SK-N-DZ (cell line): ENCODE results near the gene RNF157.
"Not testable (repeated sequence)": the region's sequence is repeated elsewhere in the genome, so short reads cannot be mapped to it uniquely, and the experiment has no call there.

Source experiments
- DNase-seq: peaks from one replicate; pipeline ENCODE4 v3.0.0-alpha.2; 2015; ENCODE audit warnings: low spot score

Gene RNF157

DNA sequence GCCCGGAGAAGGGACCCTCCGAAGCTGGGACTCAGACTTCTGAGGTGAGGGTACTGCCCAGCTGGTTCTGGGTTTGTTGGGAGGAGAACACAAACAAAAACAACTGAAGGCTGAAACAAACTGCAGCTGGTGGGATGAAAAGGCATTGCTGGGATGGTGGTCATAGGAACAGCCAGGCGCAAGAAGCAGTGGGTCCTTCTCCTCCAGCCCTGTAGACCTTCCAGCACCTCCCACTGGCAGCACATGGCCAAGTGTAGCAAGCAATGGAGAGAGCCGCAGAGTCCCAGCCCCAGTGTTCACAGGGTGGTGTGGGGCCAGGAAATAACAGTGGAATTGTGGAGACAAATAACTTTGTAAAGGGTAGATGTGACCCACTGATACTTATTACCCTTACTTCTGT is 50.6 kb downstream of the RNF157 start:
- no peak for DNase-seq

DNA sequence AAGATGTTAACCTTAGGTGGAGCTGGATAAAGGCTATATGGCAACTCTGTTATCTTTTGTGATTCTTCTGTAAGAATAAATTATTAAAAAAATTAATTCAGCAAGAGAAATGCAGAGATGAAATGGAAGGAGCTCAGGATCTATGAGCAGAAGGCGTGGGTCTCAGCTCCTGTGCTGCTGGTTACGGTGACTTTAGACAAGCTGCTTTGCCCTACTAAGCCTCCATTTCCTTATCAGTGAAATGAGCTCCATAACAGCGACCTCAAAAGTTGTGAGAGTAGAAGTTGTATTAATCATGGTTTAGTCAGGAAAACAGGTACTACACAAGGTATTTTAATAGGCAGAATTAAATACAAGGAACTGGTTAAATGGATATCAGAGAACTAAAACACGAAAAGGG is 51.0 kb downstream of the RNF157 start:
- DNase-seq: no peak

DNA sequence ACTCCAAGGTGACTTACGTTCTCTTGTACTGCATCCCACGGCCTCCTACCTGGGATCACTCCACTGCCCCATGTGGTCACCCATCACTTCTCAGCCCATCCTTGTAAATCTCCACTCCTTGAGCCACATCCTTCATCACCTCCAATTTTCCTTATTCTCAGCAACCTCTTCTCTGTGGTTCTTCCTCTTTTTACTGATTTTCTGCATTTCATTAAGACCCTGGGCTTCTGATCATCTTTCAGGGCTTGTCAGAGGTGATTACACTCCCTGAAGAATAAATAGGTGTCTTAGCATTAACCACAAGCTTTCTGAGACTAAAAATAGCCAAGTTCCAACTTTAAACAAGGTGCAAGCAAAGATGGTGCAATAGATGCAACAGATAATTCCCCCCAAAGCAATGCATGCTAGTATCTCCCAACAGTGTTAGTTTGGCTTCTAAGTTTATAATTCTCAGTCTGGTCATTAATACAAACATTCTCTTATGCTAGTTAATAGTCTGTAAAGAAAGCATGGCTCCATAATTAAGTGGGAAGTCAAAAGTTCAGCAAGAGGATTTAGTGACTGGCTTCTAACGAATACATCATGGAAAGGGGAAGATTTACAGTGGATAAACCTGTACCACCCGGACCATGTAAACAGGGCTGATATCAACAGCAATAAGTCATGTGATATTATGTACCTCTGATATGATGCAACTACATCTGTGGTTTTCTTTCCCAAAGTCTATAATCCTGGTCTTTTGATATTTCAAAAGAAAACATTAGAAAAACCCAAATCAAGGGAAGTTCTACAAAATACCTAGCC is 51.9 kb downstream of the RNF157 start:
- DNase-seq: no peak

DNA sequence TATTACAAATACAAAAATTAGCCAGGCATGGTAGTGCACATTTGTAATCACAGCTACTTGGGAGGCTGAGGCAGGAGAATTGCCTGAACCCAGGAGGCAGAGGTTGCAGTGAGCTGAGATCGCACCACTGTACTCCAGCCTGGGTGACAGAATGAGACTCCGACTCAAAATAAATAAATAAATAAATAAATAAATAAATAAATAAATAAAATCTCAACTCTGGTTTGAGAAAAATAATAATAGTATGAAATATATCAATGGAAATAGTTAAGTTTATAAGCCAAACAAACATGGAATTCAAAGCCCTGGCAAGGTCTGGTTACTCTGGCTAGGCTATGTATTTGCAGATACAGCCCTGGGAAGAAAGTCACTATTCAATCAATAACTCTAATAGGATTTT is 53.5 kb downstream of the RNF157 start:
- DNase-seq: not testable (repeated sequence)

DNA sequence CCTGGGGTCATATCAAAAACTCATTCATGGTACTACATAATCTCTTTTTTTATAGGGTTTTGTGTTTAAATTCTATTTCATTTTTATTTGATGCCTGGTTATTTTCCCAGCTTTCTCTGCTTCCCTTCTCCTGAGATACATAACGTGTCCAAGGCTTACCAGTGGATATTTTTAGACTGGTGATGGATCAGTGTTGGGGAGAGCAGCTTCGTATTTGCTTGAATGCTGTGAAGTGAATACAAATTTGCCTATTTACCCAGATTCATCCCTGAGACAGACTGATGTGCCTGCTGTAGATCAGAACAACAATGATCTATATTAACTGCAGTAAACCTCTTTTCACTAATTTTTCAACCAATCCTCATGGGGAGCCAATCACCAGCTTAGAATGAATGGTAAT is 56.0 kb downstream of the RNF157 start:
- DNase-seq: no peak

DNA sequence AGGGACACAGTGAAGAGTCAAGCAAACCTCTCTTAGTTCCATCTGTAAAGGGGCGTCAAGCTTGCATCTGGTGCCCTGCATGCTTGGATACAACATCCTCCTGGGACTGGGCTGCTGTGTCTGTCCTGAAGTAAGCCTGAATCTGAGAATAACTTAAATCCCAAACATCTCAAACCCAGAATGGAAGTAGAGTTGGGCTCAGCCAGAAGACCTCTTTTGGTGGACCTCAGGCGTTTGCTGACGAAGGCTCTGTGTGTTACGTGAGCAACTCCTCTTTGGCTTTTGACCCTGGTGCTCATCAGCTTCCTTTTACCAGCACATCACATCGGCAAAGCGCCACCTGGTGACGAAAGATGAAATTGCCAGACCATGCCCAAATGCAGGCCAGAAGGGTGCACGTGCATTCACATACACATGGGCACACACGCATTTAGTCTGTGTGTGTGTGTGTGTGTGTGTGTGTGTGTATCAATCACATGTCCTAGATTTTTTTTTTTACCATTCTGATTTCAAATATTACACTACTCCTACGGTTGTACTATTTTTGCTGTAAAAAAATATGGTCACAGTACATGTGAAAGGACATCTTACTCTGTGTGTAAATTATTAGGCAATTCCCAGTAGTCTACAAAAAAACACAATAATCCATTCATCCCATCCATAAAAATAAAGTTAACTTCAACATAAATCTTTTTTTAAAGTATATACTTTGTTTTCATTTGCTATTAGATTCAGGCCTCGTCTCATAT is 58.1 kb downstream of the RNF157 start:
- peak; percentile 88 for DNase-seq

DNA sequence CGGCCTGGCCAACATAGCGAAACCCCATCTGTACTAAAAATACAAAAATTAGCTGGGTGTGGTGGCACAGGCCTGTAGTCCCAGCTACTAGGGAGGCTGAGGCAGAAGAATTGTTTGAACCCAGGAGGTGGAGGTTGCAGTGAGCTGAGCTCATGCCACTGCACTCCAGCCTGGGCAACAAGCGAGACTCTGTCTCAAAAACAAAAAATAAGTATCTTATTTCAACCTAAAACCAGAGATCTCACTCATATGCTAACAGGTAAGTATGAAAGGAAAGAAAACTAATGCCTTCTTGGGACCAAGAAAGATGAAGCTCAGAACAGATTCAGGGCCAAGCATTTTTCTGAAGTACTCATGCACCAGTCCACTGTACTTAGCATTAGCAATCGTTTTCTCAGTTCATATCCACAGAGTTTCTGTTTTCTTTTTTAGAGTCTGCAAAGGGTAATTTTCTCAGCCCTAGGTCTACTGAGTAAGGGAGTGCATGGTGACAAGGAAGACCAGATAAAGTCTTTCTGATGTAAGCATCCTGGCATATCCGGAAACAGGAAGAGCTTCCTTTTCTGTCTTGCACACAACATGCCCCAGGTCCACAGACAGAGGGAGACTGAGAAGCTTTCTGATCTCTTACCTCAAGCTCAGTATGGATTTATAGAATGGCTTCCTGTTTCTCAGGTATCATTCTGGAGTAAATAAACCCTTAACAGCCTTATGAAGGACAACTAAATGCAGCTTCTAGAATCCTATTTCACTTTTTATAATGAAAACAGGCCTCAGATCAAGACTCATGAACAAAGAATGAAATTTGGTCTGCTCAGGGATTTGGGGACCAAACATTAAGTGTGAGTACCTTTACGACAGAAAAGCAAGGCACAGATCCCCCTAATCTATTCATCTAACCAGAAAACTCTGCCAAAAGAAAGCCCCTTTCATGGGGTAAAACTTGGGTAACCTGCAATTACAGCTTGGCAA is 60.5 kb downstream of the RNF157 start:
- no peak for DNase-seq

DNA sequence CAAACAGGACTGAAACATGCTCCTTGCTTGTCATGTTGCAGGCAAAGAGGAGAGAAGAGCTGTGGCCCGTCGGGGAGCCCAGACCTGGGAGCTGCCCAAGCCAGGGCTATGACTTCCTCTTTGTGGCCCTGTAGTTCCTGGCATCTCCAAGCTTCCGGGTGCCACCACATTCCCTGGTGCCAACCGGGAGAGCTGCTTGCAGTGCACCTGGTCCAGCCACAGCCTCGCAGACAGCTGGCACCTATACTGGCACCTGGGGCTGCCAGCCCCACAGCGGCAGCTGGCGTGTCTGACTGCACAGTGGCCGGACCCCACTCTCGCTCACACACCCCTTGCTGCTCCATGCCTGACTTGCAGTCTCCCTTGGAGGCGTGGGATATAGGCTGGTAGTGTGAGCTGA is 62.2 kb downstream of the RNF157 start:
- no peak for DNase-seq

DNA sequence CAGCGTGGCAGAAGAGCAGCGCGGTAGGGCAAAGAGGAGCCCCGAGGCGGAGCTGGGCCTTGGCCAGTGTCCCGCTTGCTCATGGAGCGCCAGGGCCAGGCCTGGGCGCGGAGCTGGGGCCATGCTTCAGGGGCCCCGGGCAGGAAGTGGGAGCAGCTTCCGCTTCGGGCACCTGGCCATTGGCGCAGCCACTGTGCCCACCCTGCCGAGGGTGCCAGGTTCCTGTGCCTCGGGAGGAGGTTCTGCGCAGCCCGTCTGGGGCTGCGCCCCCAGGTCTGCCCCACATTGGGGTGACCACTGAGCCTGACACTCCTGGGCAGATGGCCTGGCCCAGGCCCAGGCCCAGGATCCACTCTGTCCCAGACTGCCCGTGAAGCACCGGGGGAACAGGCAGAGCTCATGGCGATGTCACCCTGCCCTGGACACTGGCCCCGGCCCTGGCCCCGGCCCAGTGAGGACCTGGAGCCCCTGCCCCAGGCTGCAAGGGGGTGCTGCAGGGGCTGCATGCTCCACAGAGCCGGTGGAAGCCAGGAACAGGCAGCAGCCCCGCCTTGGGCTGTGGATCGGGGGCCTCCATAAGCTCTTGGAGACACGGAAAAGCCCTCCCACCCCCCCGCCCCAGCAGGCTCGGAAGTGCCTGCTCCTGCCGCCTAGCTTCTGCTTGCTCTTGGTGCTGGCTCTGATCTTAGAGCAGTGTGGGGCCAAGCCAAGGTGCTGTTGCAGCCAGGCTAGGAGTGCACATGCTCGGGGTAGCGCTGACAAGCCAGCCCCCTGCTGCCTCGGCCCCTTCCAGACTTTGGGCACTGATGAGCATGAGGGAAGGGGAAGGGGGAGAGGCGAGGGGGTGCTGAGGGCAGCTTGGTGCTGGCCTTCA is 63.4 kb downstream of the RNF157 start:
- DNase-seq: no peak

DNA sequence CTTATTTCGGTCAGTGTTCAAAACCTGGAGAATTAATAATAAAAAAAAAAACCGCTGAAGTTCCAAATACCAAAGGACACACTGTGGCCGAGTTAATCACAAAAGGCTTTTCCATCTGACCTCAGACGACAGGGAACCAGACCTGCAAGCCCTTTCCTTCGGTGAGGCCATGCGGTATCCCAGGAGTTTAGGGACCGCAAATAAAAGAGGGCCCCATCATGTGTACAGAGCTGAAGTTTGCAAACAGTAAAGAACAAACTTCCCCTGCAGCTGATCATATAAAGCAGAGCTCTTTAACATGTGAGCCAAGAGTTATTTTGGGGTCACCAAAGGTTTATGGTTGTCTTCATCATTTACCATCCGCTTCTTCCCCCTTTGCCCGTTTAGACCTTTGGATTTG is 66.3 kb downstream of the RNF157 start:
- DNase-seq: no peak

DNA sequence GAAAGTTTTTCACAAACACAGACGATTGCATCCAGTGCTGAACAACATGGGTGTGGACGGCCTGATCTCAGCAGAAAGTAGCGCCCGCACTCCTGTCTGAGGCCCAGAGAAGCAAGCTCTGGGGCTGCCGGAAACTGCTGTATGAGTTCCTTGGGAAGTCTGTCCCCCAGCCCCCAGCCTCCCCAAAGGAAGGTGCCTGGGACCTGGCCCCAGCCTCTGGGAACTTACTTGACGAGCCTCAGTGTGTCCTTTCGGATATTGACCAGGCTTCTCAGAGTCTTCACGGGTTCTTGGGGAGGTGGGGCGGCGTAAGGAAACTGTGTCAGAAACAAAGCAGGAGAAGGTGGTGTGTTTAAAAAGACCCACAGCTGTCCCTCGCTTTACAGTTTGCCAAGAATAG is 66.8 kb downstream of the RNF157 start:
- no peak for DNase-seq

DNA sequence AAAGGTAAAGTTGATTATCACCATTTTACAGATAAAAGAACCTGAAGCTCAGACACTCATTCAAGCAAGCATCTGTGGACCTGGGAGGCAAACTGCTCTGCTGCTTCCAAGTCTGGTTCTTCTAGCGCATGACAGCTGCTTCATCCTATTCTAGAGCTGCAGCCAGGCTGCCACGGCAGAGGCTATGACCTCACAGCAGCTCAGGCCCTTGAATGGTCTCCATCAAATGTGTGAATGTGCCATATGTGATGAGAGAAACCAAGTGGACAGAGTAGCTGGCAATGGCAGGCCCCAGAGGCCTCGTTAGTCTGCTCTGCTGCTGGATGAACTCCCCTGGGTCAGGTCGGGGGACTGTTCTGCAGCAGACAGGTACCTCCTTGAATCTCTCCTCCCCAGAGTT is 68.6 kb downstream of the RNF157 start:
- no peak for DNase-seq

DNA sequence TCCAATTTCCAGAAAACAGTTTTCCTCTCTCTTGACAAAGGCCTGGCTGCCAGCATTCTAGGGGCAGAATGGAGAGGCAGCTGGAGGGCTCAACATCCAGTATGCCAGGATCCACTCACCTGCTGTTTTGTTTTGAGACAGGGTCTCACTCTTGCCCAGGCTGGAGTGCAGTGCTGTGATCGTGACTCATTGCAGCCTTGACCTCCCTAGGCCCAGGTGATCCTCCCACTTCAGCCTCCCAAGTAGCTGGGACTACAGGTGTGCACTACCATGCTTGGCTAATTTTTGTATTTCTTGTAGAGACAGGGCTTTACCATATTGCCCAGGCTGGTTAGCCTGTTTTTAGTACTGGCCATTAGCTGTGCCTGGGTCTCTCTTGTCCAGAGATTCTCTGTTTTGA is 70.2 kb downstream of the RNF157 start:
- no peak for DNase-seq

DNA sequence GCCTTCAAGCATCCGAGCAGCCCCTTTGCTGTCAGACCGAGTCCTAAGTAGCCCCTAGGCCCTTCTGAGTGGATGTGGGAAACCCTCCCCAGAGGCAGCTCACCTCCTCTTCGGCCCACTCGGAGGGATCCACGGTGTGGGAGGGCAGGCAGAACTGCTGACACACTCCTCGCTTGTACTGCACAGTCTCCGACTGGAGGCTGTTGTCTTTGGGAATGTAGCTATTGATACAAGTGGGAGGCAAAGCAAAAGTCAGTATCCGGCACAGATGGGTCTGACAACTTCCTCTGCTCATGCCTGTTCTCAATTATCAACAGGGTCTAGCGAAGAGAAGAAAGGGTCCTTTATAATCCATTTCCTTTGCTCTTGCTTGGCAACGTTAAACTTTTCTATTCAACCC is 73.4 kb downstream of the RNF157 start:
- no peak for DNase-seq

DNA sequence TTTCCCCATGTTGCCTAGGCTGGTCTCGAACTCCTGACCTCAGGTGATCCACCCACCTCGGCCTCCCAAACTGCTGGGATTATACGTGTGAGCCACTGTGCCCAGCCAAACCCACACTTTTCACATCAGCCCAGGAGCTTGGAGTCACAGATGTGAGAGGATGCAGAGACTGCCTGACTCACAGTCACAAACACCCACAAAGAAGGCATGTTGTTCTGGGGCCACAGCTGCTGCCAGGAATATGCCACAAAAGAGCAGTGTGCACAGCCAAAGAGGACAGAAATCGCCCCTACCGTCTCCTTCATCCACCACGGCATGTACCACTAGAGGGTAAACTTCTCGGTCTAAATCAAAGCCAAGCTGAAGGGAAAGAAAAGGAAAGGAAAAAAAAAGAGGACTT is 74.1 kb downstream of the RNF157 start:
- DNase-seq: no peak

DNA sequence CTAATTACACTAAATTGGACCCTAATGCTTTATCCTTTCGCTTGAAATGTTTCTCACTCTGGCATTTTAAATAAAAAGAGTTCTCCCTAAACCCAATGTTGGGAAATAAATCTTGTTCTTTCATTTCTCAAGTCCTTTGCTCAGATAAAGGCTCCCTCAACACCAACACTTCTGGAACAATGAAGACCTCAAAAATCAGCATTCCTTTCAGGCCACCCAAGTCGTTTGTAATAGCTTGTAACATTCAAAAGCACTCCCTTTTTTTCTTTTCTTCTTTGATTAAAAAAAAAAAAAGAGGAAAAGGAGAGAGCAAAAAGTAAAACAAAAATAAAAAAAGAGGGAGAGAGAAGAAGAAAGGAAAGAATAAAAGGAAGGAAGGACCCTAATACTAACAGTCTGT is 76.0 kb downstream of the RNF157 start:
- no peak for DNase-seq

DNA sequence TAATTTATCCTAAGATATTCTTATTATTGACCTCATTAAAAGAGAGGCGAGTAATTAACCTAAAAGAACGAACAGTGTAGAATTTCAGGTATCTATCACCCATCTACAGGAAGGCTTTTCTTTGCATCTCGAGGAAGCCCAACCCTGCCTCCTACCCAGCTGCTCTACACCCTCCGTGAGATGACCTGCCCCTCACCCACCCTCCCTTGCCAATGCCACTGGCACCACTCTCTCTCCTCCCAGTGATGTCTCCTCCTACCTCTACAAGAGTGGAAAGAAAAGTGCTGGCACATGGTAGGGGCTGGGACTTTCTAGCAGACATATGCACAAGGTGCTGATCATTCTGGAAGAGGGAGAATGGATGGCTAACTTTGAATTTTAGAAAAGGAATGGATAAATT is 76.4 kb downstream of the RNF157 start:
- DNase-seq: no peak

DNA sequence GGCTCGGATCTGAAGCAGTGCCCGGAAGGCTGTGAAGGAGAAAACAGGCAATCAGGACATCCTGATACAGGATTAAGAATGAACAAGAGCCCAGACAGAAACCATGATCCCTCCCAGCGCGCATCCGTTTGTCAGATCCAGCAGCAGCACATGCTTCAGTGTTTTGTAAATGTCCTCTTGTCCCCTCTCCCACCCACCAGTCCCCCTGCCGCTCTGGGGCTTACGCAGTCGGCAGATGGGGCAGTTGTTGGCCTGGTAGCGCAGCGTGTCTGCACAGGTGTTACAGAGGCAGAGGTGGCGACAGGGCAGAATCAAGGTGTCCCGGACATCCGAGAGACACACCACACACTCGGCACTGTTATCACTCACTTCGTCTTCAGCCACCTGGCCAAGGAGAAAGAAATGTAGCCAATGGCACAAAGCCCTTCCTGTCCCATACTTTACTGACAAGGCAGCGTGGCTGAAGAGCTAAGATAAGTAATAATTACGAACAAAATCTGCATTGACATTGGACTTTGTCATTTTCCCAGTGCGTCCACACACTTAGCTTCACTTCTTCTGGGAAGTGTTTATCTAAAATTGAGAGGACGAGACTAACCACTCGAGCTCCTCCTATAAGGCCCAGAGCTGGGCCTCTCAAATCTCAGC is 78.5 kb downstream of the RNF157 start:
- no peak for DNase-seq

DNA sequence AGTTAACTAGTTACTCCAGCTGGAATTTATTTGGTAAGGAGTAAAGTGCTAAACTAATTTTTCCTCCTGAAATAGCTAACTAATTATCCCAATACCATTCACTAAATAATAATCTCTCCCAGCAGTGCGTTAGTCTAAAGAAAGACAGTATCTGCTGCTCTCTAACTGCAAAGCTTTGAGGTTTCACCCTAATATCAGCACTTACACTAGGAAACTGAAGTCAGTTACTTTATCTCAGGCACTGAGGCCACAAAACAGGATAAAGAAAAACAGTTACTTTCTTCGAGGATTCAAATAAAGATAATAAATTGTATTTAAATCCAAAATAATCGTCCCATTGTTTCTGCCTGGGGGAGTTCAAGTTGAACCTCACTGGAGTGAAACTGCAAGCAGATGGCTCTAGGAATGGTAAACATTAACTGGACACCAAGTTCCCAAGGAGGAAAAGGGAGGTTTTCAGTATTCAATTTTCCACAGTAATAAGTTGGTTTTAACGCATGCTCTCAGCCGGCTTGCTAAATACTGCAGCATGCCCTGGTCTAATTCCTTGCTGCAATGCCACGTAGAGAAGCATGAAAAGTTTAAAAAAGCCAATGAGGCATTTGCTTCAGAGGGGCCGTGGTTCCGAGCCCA is 79.3 kb downstream of the RNF157 start:
- no peak for DNase-seq

DNA sequence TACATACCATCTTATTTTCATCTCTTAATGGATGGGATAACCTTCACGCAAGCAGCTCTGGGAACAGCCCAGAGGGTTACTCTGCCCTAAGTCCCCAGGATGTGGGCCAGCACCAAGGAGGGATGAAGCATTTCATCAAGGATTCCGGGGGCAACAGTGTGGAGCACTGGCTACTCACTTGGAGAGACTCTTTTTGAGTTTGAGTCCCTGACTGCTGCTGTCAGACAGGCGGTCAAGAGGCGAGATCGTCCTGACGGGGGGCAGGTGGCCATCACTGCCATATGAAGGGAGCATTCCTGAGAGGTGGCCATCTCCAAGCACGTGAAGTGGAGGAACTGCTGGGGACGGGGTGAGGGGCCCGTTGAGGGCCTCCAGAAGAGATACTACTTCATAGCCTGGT is 81.1 kb downstream of the RNF157 start:
- no peak for DNase-seq
